Lung microvascular endothelial cell (primary cell): ENCODE data around the gene LHX5. TPM values are rescaled to one million over a fixed set of nuclear protein-coding genes. Genes with fewer than 3 reads are reported as not detected.

Source experiments
- DNase-seq, 2 donors: peaks; one replicate each; pipeline versions ENCODE4 v3.0.0 to v3.0.0-alpha.2; 2010; ENCODE audit warnings: low read depth in 2 of 2
- total RNA-seq: library from RNA; depleted of rRNA; stranded (reverse); fragments of >200 nt; gene quantifications from 2 replicates; pipeline ENCODE4 v1.2.1, GENCODE V29; 2014

The LHX5 gene
- total RNA-seq, 1 donor from 2014 or later = not detected

GRCh38 chr12:113418213-113418879 is 53.3 kb downstream of the LHX5 start:
- DNase-seq = peak in 1 of 2 donors; percentile 16

- no peak for DNase-seq
These were observed 55.4 kb downstream of the LHX5 start for GRCh38 chr12:113416091-113416754.

- no peak for DNase-seq
These were observed 57.1 kb downstream of the LHX5 start for GRCh38 chr12:113414519-113415038.

GRCh38 chr12:113413488-113413939 is 58.2 kb downstream of the LHX5 start:
- peak; percentile 14 to 47 for DNase-seq

Other genes with a start within 250 kb of the LHX5 start
- 11.3 and 17.9 TPM in 2 replicates for gene SLC8B1, start 136.8 kb downstream of the LHX5 start, total RNA-seq
- 9.9 and 13.7 TPM in 2 replicates for gene PLBD2, start 113.3 kb downstream of the LHX5 start, total RNA-seq
- gene SDS, start 68.0 kb downstream of the LHX5 start, total RNA-seq = not detected in 2 replicates
- gene SDSL, start 49.5 kb downstream of the LHX5 start, total RNA-seq = 3.9 and 4.2 TPM in 2 replicates